ENCODE data around the gene DAB2IP.
"Not testable (repeated sequence)": the region's sequence is repeated elsewhere in the genome, so short reads cannot be mapped to it uniquely, and the experiment has no call there.

Gene DAB2IP

DNA sequence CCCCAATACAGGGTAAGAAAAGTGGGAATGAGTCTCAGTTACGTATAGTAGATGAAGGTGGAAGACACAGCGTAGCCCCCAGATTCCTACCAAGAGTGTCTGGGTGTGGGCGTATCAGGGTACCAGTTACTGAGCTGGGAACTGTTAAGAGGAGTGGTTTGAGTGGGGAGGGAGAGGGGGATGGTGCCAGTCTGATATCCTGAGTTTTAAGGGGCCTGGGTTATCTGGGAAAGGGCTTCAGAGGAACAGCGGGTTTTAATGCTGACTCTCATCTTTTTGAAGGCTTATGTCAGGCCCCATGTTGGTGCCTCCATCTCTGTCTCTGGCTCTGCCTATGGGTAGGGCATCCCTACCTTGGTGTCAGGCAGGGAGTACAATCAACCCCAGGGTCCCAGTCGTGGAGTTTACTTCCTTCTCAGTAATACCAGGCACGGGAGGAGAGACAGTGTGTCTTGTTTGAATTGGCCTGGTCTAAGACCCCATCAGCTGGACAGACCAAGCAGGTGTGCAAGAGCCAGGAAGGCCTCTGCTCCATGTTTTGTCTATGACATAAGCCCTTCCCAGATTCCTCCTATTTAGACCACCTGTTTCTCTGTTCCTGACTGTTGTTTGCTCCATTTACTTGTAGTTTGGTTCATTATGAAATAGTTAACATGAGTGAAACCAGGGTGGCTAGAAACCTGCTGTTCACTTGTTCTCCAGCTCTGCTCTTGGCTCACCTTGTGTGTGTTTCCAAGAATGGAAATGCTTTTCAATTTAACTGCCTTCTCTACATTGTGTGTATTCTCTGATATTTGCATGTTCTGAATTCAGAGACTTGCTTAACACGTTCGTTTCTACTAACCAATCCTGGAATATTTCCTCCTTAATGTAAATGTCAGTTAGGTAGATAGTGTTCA is 125.6 kb downstream of the DAB2IP start:
- DNase-seq (ENCODE audit: low read depth) = no peak

DNA sequence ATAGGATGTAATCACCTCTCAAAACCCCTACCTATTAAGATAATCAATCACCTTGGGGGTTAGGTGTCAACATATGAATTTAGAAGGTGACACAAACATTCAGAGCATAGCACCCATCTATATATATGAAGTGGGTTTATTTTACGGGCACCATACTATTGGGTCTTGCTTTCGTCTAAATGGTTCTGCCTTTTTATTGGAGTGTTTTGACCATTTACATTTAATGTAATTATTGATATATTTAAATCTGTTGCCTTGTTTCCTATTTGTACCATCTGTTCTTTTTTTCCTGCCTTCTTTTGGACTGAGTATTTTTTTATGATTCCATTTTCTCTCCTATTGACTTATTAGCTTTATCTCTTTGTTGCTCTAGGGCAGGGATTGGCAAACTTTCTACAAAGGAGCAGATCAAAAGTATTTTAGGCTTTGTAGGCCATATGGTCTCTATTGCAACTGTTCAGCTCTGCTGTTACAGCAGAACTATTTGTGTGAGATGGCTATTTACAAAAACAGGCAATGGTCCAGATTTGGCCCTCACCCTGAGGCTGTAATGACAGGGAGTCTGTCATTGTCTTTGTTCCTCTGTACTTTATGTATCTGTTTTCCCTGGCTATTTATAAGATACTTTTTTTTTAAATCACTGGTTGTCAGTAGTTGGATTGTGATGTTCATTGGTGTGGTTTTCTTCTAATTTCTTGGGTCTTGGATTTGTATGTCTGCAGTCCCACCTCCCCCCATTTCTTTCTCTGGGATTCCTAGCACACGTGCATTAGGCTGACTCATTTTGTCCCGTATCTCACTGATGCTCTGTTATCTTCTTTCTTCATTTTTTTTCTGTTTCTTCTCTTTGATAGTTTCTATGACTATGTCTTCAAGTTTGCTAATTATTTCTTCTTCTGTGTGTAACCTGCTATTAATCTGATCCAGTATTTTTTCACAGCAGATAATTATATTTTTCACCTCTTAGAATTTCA is 127.1 kb downstream of the DAB2IP start:
- DNase-seq (ENCODE audit: low read depth) = no peak

DNA sequence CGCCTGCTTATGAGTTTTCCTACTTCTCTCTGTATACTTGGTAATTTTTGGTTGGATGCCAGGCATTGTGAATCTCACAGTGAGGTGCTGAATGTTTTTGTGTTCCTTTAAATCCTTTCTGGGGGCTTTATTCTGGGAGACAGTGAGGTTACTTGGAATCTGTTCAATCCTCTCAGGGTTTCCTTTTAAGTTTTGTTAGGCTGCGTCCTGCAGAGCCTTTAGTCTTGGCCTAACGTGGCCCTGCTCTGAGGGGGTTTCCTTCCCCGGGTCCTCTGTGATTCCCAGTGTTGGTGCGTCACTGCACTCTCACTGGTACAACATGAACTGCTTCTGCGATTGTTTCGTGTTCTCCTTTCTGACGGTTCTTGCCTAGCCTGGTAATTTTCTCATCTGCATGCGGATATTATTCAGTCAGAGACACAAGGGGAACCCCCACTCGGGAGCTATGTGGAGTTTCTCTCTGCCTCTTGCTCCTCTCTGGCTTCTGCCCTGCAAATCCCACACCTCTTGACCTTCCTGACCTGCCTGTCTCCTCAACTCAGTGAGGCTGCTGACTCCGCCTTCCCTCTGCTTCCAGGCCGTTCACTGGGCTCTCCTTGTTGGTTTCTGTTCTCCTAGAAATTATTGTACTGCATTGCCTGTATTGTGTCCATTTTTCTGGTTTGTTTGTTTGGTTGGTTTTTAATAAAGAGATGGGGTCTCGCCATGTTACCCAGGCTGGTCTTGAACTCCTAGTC is 128.1 kb downstream of the DAB2IP start:
- no peak for DNase-seq (ENCODE audit: low read depth)

DNA sequence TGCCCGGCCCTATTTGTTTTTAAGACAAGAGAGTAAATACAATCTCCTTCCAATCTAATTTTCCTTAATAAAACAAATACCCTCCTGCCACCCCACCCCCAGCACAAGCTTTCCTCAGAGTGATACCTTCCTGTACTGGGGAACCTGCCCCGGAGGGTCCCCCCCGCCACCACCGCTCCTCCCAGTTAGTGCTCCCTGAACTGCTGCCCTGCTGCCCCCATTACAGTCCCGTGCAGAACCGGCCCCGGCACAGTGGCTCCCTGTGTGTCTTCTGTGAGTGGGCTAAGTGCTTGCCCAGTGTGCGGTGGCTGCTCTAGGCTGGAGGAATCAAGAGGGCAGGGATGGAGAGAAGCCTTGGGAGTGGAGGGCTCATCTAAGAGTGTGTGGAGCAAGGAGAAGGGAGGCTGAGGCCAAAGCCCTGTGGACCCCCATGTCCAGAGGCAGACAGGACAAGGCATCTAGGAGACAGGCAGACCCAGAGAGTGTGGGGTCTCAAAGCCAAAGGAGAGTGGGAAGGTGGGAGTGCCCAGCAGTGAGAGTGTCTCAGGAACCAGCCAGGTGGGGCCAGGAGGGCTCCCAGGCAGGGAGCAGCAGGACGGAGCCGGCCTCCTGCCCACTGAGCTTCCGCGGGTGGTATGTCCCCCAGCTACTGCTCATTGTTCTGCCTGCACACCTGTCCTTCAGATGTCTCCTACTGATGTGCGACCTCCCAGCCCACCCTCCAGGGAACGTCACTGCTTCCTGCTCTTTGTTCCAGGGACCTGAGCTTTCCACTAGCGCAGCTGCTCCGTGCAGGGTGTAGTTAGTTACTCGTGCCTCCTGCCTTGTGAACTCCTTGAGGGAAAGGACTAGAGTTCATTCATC is 129.0 kb downstream of the DAB2IP start:
- DNase-seq (ENCODE audit: low read depth) = no peak

DNA sequence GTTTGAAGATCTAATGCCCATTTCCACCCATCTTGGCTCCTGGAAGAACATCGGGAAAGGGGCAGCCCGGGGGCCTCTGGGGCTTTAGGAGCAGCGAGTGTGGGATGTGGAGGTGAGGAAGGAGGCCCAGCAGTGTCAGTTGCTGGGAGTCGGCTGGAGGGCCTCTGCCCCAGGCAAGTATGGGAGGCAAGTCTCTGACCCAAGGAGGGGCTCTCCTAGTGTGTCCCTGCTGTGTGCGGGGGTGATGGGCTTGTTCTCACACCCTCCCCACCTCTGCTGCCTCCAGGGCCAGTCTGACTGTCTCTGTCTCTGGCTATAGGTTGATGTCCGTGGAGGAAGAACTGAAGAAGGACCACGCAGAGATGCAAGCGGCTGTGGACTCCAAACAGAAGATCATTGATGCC is 129.7 kb downstream of the DAB2IP start:
- no peak for DNase-seq (ENCODE audit: low read depth)

DNA sequence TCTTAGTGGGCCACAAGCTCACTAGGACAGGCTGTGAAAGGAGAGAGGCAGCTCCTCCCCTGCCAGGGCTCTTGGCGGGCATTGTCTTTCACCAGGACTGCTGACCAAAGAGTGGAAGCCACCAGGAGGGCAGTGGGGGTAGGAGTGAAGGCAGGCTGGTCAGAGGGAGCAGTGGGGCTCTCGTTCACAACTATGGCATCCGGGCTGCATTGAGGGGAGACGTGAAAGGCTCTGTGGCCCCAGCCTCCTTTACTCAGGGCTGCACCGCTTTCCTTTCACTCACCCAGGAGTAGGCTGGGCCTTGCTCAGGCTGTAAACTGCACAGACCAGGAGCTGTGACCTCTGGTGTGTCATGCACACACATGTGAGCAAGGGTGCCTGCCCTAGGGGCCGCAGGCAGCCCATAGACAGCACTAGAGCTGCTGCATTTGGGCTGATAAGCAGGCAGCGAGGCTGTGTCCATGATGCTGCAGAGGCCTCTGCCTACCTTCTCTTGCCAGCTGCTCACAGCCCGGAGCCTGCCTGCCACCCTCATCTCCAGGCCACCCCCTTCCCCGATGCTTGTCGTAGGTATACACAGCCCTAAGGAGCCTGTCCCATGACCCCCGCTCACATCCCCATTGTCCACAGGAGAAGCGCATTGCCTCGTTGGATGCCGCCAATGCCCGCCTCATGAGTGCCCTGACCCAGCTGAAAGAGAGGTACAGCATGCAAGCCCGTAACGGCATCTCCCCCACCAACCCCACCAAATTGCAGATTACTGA is 130.4 kb downstream of the DAB2IP start:
- no peak for DNase-seq (ENCODE audit: low read depth)

DNA sequence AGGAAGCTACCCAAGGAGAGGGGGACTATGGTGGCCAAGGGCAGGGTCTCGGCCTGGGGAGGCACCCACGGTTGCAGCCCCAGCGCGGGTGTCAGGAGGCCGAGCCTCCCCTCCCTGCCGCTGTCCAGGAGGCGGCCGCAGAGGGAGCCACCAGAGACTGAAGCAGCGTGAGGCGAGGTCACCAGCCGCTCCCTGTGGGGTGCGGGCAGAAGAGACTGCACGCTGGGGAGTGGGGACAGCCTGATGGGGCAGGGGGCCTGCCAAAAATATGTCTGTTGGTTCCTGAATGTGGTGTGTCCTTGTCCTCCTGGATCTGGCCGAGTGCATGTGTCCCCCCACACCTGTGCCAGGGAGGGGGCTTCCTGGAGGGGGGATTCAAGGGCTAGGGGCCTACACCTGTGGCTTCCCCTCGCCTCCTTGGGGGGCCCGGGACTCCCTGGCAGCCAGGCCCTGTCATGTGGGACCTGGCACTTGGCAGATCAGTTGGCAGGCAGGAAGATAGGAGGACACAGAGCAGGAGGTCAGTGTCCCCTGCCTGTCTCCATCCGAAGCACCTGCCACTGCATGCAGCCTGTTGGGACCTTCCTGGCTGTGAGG is 131.2 kb downstream of the DAB2IP start:
- DNase-seq (ENCODE audit: low read depth) = no peak

DNA sequence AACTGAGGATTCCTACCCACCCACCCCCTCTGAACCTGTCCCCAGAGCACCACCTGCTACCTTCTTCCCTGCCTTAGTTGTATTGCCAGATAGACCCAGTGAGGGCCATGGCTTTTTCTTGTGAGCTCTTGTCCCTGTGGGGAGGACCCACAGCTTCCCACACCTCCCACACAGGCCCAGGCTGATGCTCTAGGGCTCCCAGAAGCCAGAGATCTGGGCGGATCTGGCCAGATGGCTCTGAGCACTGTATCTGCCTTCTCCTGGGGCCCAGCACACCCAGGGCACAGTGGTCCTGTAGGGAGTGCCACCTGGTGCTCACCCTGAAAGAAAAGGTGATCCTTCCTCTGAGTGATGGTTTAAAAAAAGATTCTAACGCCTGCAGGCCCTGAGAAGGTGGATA is 131.7 kb downstream of the DAB2IP start:
- no peak for DNase-seq (ENCODE audit: low read depth)

DNA sequence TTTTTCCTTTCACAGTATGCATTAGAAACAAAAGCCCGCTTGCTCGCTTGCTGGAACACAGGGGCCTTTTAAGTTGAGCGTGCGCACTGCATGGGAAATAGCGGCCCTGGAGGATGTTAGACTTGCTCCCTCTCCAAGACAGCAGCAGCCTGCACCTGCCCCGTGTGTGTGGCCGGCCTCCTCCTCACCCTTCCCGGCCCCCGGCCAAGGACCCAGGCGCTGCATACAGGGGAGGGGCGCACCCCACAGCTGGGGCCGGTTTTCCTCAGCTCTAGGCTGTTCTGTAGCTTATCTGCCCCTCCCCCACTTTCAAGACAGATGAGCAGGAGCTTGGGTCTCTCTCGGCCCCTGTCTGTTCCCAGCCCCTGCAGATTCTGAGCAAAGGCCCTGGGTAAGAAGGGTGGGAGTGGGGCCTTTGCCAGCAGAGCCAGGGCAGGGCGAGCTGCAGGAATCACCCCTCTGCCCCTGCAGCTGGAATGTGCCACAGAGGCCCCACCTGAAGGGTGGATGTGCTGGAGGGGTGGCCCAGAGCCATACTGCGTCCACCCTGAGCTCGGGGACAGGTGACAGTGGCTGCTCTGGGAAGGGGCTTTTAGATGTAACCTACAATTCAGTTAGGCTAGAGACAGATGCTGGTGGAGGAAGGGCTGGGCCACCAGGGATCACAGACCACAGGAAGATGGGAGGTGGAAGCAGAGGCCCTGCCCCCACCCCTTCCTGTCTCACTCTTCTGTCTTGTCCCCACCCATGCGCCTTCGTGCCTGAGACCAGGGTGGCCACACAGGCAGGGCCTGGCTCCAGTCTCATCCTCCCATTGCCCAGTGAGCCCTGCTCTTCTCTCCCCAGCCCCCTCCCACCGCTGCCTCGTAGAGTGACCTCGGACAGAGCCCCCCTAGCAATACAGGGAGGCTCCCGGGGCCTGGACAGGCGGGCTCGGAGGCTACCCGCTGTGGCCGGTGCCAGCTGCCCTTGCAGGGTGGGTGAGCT is 132.4 kb downstream of the DAB2IP start:
- no peak for DNase-seq (ENCODE audit: low read depth)

DNA sequence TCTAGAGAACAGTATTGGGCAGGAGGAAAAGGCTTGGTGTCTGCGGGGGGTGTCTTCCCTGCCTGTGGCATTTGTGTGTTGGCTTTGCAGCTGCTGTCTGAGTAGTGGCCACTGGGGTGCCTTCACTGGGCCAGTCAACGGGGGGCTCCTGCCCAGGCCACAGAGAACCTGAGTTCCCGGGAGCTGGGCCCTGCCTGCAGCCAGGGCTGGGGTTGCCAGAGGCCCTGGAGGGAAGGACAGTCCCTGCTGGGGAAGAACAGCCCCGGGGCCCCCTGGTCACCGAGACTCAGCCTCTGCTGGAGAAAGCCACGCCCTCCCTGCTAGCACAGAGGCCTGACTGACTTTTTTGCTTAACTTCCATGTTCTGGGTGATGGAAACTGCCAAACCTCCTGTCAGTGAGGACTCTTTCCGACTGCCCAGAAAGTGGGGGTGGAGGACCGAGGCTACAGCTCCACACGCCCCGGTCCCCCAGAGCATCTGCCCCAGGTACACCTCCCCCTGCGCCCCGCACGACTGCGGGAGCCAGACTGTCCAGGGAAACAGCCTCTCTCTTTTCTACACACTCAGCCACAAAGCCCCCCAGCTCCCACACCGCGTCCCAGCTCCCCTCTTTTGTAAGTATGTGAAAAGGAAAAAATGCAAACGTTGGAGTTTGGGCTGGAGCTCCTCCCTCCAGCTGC is 133.4 kb downstream of the DAB2IP start:
- no peak for DNase-seq (ENCODE audit: low read depth)

DNA sequence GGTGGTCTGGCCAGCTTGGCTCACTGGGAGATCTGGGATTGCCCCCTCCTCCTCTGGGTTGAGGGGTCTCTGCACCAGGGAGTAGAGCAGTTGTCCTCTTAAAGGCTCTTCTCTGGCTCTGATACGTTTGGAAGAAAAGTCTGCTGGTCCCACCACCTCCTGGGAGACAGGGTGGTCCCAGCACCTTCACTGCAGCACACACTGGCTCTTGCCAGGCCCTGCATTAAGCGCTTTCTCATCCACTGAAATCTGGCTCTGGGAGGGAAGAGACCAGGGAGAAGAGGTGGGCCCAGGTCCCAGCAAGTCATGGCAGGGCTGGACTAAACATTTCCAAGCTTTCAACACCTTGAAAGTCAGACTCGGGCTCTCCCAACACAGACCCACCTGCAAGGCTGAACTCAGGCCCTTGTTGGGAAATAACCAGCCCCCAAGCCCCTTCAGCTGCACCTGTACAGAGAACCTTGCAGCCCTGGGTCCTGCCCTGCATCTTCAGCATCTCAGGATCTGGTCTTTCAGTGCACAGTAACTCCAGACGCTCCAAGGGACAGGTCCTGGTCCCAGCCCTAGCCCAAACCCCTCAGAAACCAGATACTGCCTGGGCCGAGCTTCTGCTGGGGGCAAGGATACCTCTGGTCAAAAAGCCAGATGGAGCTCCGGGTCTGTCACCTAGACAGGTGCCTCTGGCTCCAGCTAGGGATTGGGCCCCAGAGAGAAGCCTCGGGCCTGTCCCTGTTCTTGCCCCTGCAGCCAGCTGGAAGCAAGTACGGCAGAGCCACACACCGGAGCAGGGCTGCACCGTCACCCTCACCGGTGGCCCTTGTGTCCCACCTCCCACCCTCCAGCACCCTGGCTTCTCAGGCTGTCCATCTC is 134.5 kb downstream of the DAB2IP start:
- DNase-seq (ENCODE audit: low read depth) = no peak

DNA sequence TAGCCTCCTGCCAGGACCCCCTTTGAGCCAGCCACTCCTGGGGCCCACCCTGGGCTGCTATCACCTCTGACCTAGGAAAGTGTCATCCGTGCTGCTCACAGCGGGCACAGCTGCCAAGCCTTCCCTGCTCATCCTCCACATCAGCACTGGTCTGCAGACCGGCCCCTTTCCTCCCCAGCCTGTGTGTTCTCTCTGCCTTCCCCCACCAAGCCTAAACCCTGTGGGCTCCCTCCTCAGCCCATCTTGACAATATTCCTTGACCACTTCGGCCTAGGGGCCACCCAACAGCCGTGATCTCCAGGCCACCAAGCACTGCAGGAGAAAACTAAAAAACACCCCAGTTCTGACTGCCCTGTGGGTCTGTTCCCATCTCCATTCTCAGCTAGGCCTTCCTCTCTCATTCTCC is 135.1 kb downstream of the DAB2IP start:
- no peak for DNase-seq (ENCODE audit: low read depth)

DNA sequence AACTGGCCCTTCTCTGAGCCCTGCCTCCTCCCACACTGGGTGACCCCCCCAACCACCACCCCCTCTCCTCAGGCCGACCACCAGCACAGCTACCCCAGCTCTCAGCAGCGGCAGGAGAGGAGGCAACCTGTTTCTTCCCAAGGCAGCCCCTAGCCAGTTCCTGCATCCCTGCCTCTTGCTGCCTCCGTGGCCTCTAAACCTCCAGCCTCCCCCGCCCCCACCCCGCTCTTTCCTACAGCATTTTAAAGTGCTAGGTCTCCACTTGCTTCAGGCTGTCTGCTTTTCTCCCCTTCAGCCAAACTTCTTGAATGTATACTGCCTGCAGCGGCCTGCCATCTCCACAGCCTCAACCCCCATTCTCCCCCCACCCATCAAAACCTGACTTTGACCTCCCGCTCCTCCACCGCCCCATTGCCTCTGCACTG is 135.6 kb downstream of the DAB2IP start:
- DNase-seq (ENCODE audit: low read depth) = no peak

DNA sequence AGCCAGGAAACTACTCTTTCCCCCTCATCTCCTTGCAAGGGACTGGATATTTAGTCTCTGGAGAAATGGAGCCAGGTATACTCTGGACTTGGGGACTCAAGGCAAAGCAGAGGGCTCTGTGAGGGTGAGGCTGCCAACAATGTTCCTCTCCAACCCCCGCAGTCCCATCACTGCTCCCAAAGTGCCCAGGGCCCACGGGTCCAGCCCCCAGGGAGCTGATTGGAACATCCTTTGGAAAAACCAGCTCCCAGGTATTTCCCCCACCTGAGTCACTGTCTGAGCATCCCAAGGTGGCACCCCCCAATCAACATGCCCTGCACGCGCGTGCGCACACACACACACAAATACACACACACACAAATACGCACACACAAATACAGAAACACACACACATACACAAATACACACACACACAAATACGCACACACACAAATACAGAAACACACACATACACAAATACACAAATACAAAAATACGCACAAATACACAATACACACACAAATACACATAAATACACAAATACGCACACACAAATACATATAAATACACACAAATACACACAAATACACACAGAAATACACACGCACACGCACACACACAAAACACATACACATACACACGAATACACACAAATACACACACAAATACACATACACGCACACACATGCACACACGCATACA is 137.4 kb downstream of the DAB2IP start:
- no peak for DNase-seq (ENCODE audit: low read depth)

DNA sequence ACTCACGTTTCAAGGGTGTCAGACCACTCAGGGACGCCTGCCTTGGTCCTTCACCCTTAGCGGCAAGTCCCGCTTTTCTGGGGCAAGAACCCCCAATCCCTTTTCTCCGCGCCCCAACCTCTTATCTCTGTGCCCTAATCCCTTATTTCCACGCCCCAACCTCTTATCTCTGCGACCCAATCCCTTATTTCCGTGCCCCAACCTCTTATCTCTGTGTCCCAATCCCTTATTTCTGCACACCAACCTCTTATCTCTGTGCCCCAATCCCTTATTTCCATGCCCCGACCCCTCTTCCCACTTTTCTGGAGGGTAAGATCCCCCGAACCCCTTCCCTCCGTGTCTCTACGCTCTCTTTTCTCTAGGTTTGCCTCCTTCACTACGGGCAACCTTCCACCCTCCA is 139.4 kb downstream of the DAB2IP start:
- no peak for DNase-seq (ENCODE audit: low read depth)

DNA sequence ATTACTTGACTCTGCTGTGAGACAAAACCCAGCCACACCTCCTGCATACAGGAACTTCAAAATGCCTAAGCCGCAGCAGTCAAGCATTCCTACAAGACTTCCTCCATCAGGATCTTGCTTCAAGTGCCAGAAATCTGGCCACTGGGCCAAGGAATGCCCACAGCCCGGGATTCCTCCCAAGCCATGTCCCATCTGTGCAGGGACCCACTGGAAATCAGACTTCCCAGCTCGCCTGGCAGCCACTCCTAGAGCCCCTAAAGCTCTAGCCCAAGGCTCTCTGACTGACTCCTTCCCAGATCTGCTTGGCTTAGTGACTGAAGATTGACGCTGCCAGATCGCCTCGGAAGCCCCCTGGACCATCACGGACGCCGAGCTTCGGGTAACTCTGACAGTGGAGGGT is 141.0 kb downstream of the DAB2IP start:
- not testable (repeated sequence) for DNase-seq (ENCODE audit: low read depth)

DNA sequence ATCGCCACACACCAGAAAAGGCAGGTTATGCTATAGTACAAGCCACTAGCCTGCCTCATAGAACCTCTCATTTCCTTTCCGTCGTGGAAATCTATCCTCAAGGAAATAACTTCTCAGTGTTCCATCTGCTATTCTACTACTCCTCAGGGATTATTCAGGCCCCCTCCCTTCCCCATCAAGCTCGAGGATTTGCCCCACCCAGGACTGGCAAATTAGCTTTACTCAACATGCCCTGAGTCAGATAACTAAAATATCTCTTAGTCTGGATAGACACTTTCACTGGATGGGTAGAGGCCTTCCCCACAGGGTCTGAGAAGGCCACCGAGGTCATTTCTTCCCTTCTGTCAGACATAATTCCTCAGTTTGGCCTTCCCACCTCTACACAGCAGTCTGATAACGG is 142.9 kb downstream of the DAB2IP start:
- not testable (repeated sequence) for DNase-seq (ENCODE audit: low read depth)

Data from stimulated activated CD8-positive, alpha-beta memory T cell treated with anti-CD3 and anti-CD28 coated beads, Interleukin-15, amount 100 ng/mL, for 1 hour (primary cell).